ENCODE results near the gene RHOB.
"Not testable (repeated sequence)": the region's sequence is repeated elsewhere in the genome, so short reads cannot be mapped to it uniquely, and the experiment has no call there.

DNA sequence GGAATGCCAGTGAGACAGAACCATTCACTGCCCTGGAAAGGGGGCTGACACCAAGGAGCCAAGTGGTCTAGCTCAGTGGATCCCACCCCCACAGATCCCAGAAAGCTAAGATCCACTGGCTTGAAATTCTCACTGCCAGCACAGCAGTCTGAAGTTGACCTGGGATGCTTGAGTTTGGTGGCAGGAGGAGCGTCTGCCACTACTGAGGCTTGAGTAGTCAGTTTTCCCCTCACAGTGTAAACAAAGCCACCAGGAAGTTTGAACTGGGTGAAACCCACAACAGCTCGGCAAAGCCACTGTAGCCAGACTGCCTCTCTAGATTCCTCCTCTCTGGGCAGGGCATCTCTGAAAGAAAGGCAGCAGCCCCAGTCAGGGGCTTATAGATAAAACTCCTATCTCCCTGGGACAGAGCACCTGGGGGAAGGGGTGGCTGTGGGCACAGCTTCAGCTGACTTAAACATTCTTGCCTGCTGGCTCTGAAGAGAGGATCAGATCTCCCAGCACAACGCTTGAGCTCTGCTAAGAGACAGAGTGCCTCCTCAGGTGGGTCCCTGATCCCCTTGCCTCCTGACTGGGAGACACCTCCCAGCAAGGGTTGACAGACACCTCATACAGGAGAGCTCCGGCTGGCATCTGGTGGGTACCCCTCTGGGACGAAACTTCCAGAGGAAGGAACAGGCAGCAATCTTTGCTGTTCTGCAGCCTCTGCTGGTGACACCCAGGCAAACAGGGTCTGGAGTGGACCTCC lies 12.0 kb downstream of the RHOB start:
- TF ChIP-seq, protein P1, sequence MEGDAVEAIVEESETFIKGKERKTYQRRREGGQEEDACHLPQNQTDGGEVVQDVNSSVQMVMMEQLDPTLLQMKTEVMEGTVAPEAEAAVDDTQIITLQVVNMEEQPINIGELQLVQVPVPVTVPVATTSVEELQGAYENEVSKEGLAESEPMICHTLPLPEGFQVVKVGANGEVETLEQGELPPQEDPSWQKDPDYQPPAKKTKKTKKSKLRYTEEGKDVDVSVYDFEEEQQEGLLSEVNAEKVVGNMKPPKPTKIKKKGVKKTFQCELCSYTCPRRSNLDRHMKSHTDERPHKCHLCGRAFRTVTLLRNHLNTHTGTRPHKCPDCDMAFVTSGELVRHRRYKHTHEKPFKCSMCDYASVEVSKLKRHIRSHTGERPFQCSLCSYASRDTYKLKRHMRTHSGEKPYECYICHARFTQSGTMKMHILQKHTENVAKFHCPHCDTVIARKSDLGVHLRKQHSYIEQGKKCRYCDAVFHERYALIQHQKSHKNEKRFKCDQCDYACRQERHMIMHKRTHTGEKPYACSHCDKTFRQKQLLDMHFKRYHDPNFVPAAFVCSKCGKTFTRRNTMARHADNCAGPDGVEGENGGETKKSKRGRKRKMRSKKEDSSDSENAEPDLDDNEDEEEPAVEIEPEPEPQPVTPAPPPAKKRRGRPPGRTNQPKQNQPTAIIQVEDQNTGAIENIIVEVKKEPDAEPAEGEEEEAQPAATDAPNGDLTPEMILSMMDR (conservative IDR thresholded peaks at IDR 0.05) = not testable (repeated sequence)
- not testable (repeated sequence) for TF ChIP-seq ZFX (IDR thresholded peaks at IDR 0.05)

All from C4-2B (cell line).